Measurements from ENCODE around the gene SIVA1. TPM values are rescaled to one million over a fixed set of nuclear protein-coding genes. Genes with fewer than 3 reads are reported as not detected.

SIVA1 gene
- total RNA-seq, 1 donor from 2014 or later: 60.7 TPM

GRCh38 chr14:104776481-104776880 is 23.5 kb downstream of the SIVA1 start:
- DNase-seq (no peak), ATAC-seq (ENCODE audit: poor library complexity) (no peak)

GRCh38 chr14:104776961-104777807 is 24.2 kb downstream of the SIVA1 start:
- intact Hi-C loops (cut with DNase I): no loop called here
- ATAC-seq (ENCODE audit: poor library complexity) (no peak), DNase-seq (no peak)

More at GRCh38 chr14:104776481-104776880, 23.5 kb downstream of the SIVA1 start:
- intact Hi-C loops (cut with DNase I): no loop called here

GRCh38 chr14:104777808-104778249 is 24.9 kb downstream of the SIVA1 start:
- no peak for ATAC-seq (ENCODE audit: poor library complexity)
- no peak for DNase-seq
- intact Hi-C loops (cut with DNase I): no loop called here

GRCh38 chr14:104778694-104779331 is 25.9 kb downstream of the SIVA1 start:
- ATAC-seq (ENCODE audit: poor library complexity) (no peak), DNase-seq (no peak)
- intact Hi-C loops (cut with DNase I): no loop called here

DNA sequence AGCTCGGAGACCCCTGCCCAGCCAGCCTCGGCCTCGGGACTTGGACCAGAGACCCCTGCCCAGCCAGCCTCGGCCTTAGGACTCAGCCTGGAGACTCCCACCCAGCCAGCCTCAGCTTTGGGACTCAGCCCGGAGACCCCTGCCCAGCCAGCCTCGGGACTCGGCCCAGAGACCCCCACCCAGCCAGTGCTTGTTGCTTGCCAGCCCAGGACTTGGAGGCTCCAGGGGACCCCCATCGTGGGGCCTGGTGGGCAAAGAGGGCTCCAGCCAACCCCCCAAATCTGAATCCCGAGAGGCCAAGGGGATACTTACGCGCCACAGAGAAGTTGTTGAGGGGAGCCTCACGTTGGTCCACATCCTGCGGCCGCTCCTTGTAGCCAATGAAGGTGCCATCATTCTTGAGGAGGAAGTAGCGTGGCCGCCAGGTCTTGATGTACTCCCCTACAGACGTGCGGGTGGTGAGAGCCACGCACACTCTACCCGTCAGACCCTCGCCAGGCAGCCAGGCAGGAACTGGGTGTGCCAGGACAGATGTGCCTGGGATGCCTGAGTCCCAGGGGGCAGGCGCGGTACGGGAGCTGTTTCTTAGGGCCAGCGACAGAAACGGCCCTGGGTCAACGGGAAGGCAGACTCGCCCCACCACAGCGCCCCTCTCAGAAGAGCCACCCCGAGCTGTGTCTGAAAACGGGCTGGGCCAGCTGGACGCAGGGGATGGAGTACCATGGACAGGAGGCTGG is 27.0 kb downstream of the SIVA1 start:
- ATAC-seq (ENCODE audit: poor library complexity): no peak
- no peak for DNase-seq
- intact Hi-C loops (cut with DNase I): no loop called here

DNA sequence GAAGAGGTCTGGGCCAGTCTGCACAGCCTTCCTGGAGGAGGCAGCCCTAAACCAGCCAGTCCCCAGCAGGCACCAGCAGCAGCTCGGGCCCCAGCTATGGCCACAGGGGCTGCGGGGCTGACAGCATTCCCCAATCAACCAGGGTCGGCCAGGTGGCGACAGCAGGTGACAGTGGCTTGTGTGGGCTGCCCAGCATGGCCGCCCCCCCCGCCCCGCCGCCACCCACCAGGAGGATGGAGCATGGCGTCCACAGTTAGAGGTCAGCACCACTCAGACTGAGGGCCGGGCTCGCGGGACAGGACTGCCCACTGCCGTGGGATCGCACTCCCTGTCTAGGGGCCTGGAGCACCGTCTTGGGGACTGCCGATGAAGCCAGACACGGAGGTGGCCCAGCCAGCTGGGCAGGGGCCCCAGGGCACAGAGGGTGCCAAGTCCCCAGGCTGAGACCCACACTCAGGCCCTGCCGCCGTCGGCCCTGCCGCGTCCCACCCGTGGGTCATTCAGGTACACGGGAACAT is 27.6 kb downstream of the SIVA1 start:
- ATAC-seq (ENCODE audit: poor library complexity) (no peak), DNase-seq (no peak)
- intact Hi-C loops (cut with DNase I): no loop called here

DNA sequence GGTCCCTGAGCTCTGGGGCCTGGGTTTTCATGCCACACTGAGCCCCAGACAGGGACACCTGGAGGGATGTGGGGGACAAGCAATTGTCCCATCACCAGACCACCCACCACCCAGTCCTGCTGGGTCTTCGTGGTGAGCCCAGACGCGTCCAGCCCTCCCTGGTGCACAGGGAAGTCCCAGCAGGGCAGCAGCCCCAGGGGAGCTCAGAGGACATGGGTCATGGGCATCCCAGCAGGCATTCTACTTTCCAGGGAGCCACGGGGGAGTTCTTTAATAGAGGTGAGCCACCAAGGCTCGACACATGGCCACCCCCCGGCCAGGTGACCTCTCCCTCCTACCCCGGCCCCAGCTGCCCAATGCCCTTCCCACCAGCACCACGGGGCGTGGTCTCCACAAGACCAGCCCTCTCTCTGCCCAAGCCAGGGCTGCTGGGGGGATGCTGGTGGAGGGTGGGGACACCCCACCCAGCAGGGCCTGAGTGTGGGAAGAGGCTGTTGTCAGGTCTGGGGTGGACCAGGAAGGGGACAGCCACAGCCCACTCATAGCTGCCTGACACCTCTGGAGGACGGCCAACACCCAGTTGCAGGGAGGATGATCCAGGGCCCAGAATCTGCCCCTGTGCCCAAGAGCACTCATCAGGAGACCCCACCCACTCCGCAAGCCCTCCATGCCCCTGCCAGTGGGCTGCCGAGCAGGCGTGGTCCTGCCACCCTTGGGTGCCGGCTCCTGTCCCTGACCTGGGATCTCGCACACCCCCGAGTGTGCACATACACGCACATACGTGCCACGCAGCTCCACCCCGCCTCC is 28.5 kb downstream of the SIVA1 start:
- ATAC-seq (ENCODE audit: poor library complexity) (no peak), DNase-seq (no peak)
- intact Hi-C loops (cut with DNase I): no loop called here

DNA sequence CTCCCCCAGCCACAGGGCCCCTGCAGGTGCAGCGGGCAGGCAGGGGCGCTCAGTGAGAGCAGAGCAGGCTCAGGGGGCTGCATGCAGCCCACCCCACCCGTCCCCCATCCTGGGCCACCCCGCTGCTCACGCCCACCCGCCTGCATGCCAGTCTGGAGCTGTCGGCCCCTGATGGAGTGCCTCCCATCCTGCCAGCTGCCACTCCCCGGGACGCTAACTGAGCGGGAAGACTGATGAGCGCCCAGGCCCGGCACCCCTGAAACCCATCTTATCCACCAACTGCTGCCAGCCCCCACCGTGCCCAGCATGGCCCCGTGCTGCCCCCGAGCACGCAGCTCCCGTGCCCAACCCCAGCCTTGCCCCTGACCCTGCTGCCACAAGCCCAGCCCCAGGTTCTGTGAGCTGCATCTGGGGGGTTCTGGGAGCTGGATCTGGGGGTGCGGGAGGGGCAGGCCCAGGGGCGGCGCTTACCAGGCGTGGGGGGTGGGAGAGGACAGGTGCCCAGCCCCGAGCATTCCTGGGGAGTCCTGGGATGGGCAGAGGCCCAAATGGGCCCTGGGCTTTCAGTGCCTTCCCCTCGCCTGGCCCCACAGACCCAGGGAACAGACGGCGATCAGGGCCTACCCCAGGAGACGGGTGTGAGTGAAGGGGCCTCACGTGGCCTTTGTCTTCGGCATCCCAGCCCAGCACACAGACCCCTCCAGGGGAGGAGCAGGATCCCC is 29.3 kb downstream of the SIVA1 start:
- intact Hi-C loops (cut with DNase I): no loop called here
- ATAC-seq (ENCODE audit: poor library complexity): no peak
- no peak for DNase-seq

DNA sequence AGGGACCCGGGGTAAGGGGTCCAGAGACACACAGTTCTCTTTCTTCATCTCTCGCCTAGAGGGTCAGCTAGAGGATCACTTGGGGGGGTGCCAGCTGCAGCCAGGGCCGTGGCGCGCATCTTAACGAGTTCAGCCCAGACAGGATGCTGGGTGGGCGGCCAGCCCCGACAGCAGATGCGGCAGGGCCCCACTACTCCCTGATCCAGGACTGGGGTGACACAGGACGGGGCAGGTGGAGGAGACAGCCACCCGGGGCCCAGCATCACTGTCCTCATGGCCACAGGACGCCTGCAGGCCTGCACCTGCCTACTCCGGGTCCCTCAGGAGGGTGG is 29.8 kb downstream of the SIVA1 start:
- intact Hi-C loops (cut with DNase I): no loop called here
- ATAC-seq (ENCODE audit: poor library complexity) (no peak), DNase-seq (no peak)

- ATAC-seq (ENCODE audit: poor library complexity) (no peak), DNase-seq (no peak)
- intact Hi-C loops (cut with DNase I): no loop called here
These were observed 30.7 kb downstream of the SIVA1 start for GRCh38 chr14:104783484-104784217.

- intact Hi-C loops (cut with DNase I): no loop called here
- DNase-seq (no peak), ATAC-seq (ENCODE audit: poor library complexity) (no peak)
These were observed 31.2 kb downstream of the SIVA1 start for GRCh38 chr14:104784218-104784568.

- ATAC-seq (ENCODE audit: poor library complexity) (no peak), DNase-seq (no peak)
- intact Hi-C loops (cut with DNase I): loop anchor here (5.0 kb wide), 1 partner anchor 37 kb away; no protein-coding TSS in a partner anchor
These were observed 32.1 kb downstream of the SIVA1 start for GRCh38 chr14:104784846-104785707.

GRCh38 chr14:104785708-104786080 is 32.7 kb downstream of the SIVA1 start:
- ATAC-seq (ENCODE audit: poor library complexity) (no peak), DNase-seq (no peak)
- intact Hi-C loops (cut with DNase I): loop anchor here (5.0 kb wide), 1 partner anchor 37 kb away; no protein-coding TSS in a partner anchor

GRCh38 chr14:104786091-104786586 is 33.2 kb downstream of the SIVA1 start:
- intact Hi-C loops (cut with DNase I): loop anchor here (5.0 kb wide), 1 partner anchor 36 kb away; no protein-coding TSS in a partner anchor
- ATAC-seq (ENCODE audit: poor library complexity) (peak; percentile 44), DNase-seq (peak; percentile 67)

- ATAC-seq (ENCODE audit: poor library complexity) (peak; percentile 3), DNase-seq (no peak)
- intact Hi-C loops (cut with DNase I): loop anchor here (5.0 kb wide), 1 partner anchor 35 kb away; no protein-coding TSS in a partner anchor
These were observed 34.1 kb downstream of the SIVA1 start for GRCh38 chr14:104786726-104787675.
